Amniotic stem cell (primary cell): ENCODE results near the gene KLHL40.
"Not testable (repeated sequence)": the region's sequence is repeated elsewhere in the genome, so short reads cannot be mapped to it uniquely, and the experiment has no call there.

ENCODE experiments used
- DNase-seq: peaks from one replicate; lab custom pipeline; 2025; lab: John Stamatoyannopoulos, UW

KLHL40 gene

DNA sequence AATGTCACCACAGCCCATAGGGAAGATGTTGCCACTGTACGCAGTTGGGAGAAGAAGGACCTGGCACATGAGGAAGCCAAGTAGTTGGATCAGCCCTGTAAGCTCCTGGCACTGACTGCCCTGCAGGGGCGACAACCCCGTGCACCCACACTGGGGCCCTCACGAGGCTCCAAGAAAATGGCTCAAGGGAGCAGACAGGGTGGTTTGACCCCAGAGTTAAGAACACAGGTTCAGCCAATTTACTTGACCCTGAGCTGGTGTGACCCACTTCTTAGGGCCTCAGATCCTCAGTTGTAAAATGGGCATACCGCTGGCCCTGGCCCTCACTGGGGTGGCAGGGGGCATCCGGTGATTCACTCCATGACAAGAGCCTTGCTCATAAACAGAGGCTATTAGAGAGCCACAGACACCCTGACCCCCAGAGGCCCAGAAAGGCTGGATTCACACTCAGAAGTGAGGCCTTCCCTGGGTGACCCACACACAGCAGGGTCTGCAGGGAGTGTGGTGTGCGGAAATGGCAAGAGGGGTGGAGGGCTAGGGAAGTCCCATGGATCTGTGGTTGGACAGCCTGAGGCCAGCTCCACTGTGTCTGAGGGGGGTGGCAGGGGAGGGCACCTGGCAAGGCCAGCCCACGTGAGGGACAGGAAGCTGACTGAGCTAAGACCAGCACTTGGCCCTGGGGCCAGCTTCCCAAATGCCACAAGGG lies 19.0 kb downstream of the KLHL40 start:
- DNase-seq: no peak

- no peak for DNase-seq
Observed at GRCh38 chr3:42705058-42705767, 19.9 kb downstream of the KLHL40 start.

DNA sequence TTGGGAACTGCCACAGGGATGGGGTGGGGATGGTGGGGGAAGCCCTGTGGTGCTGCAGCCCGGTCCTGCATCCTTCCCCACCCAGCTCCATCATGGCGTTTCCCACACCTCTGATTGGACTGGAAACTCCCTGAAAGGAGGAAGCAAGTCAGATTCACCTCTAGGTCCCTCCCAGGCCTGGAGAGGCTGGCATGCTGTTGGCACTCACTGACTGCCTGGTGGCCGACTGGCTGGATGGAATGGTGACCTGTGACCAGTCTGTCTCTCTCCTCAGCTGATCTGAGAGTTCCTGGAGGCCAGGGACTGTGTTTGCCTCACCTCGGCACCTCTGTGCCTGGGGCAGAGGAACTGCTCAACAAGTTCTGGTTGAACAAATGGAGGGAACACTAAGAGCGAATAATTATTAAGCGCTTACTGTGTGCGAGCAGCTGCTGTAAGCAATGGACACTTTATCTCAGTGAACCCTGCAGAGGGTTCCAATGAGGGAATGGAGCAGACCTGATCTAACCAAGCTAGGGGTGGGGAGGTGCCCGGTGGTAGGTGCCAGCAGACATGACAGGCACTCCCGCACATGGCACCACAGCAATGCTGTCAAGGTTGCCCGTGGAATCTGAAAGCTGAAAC lies 20.7 kb downstream of the KLHL40 start:
- no peak for DNase-seq

DNA sequence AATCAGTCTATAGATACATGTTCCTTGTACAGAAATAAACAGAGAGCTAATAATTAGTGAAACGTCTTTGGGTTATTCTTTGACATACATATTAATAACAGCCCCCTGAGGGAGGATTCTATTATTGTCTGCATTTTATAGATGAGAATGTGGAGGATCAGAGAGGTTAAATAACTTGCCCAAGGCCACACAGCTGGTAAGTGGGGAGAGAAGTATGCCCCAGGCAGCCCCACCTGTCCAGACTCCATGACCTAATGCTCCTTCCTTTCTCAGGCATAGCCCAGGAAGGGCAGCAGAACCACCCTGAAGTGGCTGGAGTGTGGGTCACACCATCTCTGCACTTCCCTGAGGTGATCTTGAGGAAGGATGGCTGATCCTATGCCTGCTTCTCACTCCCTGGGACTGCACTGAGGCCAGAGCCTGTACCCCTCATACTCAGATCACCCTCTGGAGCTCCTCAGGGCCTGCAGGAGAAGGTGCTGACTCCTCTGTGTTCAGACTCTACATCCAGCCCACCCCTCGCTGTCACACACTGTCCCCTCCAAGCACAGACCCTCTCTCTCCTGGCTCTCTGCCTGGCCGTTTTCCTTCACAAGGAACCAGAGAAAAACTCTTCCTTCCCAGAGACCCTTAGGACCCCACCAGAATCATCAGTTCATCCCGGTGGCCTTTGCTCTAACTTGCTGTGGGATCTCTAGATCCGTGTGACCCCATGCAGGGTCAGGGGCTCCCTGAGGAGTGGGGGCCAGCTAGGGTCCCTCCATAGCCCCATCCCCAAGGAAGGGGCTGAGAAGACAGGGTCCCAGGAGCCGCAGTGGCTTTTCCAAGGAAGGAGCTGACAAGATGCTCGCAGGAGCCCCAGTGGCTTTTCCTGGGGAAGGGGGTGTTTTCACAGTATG lies 21.6 kb downstream of the KLHL40 start:
- DNase-seq: no peak

DNA sequence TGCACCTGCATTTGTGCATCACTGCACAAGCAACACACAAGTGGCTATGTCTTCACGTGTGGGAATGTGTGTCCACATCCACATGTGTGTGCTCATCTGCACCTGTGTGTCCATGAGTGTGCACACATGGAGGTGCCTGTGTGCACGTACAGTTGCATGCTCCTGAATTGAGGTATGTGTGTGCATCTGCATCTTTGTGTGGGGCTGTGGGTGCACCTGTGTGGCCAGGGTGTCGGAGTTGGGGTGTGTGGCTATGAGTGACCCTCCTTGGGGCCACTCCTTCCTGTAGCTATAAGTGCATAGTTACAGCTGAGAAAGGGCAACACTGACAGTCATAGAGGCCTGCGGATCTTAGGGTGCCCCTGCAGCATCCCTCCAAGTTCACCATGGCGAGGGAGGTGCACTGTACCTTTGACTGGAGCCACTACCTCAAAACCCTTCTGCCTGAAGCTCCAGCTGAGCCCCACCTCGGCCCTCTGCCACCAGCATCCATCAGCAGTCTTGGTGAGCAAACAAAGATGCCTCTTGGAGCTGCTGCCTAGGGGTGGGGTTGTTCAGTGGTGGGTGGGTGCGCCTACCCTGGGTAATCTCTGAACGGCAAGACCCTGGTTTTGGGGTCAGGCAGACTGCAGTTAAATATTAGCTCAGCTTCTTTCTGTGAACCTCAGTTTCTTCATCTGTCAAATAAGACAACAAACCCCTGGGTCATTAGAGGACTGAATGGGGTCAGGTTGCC lies 22.5 kb downstream of the KLHL40 start:
- DNase-seq: no peak

GRCh38 chr3:42708611-42709151 lies 23.3 kb downstream of the KLHL40 start:
- DNase-seq: no peak

GRCh38 chr3:42709621-42710020 lies 24.3 kb downstream of the KLHL40 start:
- DNase-seq: no peak

GRCh38 chr3:42710323-42711021 lies 25.1 kb downstream of the KLHL40 start:
- no peak for DNase-seq

DNA sequence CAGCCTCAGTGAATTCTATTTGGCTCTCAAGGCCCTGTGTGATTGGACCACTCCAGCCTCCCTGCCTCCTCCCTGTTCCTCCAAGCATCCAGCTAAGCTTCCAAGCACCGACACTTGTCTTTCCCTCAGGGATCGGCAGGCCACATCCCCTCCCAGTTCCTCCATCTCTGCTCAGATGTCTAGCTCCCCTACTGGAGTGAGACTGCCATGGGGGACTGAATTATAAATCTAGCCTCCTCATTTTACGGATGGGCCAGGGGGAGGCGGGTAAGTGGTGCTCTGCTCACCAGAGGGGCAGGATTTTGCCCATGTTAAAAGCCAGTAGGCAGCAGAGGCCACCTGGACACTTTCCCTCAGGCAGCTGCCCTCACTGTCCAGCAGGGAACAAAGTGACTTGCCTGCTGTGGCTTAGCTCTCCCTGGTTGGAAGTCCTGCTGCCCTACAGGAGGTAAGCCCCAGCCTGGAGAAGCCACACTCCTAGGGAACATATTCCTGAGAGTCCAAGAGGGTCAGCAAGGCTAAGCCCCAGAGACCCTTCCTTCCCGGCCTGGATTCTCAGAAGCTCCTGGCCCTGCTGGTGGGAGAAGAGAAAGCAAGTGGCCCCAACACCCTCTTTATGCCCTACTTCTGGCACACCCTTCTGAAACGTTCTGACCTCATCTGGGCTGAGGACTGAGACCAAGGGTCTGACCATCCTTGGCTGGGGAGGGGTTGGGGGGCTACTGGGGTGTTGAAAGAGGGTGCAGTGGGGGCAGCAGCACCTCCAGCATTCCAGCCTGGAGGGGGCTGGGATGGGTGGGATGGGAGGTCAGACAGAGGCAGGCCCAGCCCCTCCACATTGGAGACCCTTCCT lies 26.4 kb downstream of the KLHL40 start:
- DNase-seq: no peak

DNA sequence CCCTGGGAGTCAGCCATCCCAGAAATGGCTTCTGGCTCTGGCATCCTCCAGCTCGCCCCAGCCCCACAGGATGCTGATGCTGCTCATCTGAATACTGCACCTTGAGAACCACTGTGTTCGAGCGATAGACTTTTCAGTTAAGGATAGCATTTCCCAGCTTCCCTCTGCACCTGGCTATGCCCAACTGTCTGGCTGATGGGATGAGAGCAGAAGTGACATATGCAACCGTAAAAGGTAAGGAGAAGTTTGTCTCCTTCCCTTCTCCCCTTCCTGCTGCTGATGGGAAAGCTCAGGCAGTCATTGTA lies 27.0 kb downstream of the KLHL40 start:
- DNase-seq: no peak

- no peak for DNase-seq
Observed at GRCh38 chr3:42712688-42713372, 27.5 kb downstream of the KLHL40 start.

GRCh38 chr3:42713747-42714146 lies 28.4 kb downstream of the KLHL40 start:
- no peak for DNase-seq

DNA sequence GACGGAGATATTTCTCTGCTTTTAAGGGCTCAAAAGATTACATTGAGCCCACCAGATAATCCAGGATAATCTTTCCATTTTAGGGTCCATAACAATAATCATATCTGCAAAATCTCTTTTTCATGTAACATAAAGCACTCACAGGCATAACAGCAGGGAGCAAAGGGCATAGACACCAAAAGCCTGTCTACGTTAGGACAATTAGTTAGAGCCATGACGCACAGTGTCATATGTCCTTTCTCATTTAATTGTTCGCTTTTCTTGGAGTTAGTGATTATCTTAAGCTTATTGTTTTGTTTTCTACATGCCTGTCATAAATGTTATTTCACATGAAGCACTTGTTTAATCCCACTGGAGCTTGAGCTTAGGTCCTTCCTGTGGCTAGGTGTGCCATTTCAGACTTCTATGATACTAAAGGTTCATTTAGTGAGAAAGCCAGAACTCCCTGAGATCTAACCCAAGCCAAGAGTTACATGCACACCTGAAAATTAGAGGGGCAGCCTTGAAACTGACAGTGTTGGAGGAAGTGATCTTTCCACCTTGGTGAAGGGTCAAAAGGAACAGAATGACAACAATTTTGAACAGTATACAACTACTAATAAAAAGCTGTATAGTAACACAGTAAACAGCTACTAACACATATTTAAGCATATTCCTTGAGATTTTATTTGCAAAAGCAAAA lies 29.0 kb downstream of the KLHL40 start:
- DNase-seq: no peak

- no peak for DNase-seq
Observed at GRCh38 chr3:42717306-42717705, 32.0 kb downstream of the KLHL40 start.

GRCh38 chr3:42718338-42718737 lies 33.0 kb downstream of the KLHL40 start:
- no peak for DNase-seq

DNA sequence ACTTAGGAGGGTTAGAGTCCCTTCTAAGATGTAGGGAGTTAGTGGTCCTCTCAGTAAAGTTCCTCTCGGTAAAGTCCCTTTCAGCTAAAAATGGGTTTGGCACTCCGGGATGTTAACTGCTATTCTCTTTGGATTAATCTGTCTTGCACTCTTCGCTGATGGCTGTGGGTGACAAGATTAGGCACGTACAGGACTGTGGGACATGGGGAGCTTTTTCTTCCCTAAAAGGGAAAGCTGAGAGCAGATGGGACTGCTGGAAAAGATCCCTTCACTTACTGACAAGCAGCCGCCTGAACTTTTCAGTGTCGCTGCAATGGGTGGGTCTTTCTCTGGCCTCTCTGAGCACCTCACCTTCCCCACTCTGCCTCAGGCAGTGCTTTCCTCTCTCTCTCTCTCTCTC lies 33.7 kb downstream of the KLHL40 start:
- DNase-seq: no peak

GRCh38 chr3:42720126-42720525 lies 34.8 kb downstream of the KLHL40 start:
- no peak for DNase-seq

DNA sequence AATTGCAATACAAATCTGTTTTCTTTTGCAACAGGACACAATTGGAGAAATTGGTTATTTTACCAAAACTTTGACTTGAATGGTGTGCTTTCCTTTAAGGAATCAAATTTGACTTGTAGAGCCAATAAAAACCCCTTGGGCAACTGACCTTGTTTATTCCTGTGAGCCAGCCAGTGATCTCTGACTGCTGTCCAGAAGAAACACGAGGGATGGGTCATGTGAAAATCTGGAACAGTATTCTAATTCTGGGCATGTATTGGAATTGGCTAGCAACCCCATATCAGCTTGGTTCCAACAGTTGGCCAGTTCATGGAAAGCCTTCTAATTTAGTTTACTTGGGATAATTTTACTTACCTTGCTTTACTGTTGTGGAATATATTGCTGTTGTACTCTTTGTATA lies 36.4 kb downstream of the KLHL40 start:
- DNase-seq: no peak

- not testable (repeated sequence) for DNase-seq
Observed at GRCh38 chr3:42722442-42722841, 37.1 kb downstream of the KLHL40 start.
